CD4-positive, alpha-beta T cell treated with Interleukin-21 for 1 hour (primary cell): ENCODE results near the gene RASGRP1.
A peak's percentile ranks its signal among the peaks of the same experiment; 100 is the strongest.

ENCODE experiments used
- DNase-seq: peaks from one replicate; pipeline ENCODE4 v3.0.0-alpha.2; 2020

The RASGRP1 gene

DNA sequence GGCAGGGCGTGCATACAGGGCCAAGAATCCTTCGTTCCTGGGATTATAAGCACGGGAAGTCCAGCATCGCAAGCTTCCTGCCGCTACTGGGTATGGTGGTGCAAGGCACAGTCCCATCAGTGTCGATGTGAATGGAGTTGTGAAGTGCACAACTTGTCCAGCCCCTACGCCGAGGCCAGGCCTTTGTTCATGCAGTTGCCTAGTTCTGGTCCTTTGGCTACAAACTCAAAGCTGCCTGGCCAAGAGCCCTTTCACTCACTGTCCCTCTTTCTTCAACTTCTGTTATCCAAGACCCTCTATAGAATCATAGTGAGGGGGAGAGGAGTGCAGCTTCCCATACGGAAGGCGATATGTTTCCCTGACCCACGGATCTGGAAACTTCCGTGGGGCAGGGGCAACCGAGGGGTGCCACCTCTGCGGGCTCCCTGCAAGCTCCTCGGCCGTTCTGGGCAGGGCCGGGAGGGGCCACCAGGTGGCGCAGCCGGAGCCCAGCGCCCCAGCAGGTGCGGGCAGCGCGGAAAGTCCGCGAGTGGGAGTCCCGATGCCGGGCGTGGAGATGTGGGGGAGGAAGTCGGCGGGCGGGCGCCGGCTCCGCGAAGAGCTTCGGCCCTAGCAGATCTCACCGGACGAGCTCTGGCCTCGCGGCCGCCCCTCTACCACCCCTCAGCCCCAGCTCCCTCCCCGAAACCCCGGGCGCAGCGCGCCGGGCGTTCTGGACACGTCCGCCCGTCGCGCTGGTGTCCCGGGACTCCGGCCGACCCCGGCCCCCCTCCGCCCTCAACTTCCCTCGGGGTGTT is 693 bp downstream of the RASGRP1 start:
- peak; percentile 89 for DNase-seq

DNA sequence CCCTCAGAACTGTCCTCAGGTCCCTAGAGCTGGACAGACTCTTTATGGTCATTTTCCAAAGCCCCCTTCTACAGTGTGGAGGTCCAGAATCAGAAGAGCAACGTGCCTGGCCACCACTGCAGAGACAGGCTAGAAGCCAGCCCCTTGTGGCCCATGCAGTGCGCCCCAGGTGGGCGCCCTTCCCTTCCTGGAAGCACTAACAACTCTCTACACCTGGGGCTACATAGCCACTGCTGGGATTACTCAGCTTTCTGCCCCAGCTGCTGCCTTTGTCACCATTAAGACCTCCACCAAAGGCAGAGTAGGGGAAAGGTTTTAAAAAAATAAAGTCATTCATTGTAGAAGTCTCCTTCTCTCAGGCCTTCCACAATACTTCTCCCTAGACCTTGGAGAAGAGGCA is 2.3 kb downstream of the RASGRP1 start:
- DNase-seq: no peak

DNA sequence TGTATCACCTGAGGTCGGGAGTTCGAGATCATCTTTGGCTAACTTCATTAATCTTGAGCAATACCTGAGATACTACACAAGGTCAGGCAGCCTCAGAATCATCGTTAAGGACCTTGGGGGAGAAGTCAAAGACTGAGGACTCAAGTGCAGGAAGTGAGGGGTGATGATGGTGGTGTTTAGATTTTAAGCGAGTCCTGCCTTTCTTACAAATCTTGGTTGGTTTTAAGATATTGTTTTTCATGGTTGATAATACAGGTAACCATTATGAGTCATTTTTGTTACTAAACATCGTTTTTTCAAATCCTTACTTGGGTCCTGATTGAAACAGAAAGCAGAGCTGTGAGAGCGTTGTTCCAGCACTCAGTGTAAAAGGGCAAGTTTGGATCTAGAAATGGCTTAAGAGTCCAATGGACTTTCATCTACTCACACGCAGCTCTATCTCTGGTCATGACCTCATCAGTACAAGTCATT is 4.1 kb downstream of the RASGRP1 start:
- no peak for DNase-seq

DNA sequence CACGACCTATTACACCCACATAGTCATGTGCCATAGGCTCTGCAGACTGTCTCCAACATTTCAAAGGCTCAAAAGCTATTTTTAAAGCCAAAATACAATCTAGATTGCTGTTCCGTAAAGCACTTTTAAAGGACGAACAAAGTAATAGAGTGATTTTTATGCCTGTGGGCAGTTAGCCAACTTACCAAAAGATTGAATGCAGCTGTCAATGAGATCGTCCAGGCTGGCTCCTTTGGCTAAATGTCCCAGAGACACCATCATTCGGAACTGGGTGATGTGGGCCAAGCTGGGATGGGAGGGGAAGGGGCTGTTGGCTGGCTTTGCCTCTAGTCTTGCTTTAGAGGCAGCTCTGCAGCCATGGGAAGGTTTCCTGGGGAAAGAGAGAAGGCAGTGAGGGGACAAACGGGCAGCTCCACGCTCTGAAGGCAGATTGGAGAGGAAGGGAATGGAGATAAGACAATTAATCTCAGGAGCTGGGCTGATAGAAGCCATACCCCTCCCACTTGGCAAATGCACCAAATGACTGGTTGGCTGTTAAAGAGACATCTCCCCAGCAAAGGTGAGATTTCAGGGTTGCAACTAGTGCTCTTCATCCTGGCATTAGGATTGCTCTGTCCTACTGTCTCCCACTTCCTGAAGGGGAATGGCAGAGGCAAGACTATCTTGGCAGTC is 4.8 kb downstream of the RASGRP1 start:
- DNase-seq: no peak

DNA sequence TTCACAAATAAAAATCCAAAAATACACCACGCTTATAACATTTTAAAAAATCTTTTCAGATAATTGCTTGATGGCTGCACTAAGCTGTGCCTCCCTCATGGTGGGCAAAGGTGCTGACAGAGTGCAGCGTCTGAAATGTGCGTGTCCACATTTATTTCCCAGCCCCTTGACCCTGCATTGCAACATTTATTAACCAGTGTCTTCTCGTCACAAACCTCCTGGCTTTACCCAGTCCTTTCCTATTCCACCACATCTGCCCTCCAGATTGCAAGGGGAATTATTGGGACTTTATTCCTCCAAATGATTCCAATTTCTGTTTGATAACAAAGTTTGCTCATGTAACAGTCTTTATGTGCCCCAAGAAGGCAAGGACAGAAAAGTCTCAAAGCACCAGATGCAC is 5.5 kb downstream of the RASGRP1 start:
- DNase-seq: no peak

DNA sequence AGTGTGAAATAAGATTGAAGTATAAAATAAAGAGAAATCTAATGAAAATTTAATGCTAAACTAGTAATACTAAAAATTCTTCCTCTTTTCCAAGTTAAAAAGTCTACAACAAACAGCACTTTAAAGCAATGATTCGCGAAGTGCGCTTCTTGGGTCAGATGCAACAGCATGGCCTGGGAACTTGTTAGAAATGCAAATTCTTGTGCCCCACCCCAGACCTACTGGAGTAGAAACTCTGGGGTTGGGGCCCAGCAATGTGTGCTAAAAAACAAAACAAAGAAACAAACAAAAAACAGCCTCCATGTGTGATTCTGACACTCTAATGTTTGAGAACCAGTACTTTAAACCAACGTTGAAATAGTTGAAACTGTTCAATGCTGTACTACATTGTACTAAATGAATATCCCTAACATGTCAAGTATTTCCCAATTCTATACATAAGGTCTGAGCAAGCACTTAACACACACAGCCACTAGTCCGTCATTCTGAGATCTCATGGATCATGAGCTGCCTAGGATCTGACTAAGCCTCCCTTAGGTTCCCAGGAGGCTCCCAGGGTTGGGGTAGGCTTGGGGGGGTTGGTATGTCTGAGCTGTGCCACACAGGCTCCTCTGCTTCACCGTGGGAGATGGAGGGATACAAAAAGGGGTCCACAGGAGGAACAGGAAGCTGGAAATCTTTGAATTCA is 6.1 kb downstream of the RASGRP1 start:
- no peak for DNase-seq

DNA sequence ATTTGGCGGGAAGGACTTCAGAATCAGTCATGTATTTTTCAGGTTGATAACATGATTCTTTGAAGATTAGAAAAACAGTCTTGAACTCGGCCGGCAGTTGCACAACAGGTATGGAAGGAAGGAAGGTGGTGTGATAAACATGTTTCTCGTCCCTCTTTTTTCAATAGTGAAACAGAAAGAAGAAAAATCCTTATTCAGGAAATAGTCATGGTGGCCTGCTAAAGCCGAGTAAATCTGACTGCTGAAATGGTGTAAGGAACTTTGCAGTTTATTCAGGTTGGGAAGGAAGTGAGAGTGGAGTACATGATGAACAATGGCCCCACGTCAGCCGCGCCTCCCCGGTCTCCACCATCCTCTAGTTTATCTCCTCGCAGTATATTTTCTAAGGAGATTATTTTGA is 6.7 kb downstream of the RASGRP1 start:
- peak; percentile 50 for DNase-seq

DNA sequence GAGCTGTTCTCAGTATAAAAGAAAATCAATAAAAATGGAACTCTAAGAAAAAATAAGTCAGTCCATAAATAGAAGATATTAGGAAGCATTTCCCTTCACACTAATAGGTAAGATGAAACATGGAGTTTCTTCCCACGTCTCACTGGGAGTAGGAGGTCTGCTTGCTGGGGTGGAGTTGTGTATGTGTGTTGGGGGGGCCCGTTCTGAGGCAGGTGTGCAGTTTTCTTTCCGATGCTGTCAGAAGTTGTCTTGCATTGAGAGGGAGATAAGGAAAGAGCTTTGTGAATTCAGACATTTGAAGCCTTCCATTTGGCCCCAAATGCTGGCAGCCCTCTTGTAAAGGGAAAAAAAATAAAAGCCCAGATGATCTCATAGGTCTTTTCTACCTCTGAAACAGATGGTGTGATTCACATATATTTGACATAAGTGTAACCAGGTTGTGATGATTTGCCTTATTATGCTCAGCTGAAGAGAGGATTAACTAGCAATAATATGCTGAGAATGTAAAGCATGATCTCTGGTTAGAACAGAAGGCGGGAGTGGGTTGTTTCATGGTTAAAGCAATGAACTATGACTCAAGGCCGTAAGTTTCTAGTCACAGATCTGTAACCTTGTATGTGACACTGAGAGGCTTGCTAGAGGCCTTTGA is 8.8 kb downstream of the RASGRP1 start:
- no peak for DNase-seq

DNA sequence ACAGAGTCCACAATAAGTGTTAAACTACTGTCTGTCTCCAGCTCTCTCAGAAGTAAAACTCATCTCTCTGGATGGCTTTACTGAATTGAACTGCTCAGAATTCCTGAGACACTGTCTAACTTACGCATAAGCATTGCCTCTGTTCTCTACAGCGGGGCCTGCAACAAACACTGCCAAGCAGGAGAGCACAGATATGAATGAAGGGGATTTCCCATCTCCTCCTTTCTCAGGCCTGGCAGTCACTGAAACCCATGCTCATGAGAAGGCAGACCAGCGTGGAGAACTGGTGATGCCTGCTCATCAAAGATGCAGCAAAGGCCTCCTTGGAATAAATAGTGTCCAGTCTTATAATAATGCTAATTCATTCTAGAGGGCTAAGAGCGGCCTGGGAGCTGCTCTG is 10.3 kb downstream of the RASGRP1 start:
- DNase-seq: peak; percentile 55

DNA sequence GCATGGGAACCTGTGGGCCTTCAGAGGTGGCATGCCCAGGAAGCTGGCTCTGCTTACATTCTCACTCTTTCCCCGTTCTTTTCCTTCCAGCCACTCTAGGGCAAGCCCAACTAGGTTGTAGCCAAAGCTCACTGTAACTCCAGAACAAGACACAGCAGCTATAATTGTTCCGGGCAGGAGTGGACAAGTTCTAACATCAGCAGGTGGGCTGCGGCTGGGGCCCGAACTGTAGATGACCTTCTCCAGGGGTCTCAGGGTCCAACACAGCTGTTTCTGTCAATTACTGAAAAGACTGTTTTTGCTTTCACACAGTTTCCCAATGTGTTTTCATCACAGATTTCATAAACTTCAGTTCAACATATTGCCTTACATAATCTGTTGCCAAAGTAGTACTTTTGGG is 11.5 kb downstream of the RASGRP1 start:
- no peak for DNase-seq

DNA sequence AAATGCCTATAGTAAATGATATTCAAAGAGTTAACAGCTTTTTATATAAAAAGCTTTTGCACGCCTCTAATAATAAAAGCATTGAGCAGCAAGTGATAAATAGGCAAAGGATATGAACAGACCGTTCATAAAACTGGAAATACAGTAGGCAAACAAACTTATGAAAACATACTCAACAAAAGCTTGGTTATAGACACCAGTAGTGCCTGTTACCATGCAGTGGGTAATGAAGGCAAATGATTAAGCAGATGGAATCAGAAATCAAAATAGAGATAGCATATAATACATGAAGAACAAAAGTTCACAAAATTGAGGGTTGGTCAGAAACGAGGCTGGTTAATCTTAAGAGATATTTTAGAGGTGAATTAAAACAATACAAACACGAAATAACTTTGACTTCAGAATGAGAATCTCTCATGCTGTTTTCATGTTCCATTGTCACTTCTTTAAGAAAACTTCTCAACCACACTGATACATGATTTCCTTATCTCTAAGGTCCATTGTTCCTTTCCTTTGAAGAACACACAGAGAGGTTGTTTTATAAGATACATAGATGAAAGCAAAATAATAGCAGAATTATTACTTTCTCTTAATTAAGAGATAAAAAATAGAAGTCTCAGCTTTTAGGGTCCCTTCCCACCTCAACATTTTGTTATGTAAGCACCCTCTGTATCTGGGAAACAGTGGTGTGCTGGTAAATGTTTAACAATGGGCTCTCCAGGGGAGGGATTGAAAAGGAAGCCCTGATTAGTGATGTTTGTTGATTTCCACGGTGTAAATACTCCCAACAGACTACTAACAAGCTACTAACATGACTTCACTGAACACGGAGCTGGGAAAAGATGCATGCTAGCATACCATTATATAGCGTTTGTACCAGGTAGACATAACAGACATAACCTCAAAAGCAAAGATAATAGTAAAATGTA is 12.6 kb downstream of the RASGRP1 start:
- no peak for DNase-seq

DNA sequence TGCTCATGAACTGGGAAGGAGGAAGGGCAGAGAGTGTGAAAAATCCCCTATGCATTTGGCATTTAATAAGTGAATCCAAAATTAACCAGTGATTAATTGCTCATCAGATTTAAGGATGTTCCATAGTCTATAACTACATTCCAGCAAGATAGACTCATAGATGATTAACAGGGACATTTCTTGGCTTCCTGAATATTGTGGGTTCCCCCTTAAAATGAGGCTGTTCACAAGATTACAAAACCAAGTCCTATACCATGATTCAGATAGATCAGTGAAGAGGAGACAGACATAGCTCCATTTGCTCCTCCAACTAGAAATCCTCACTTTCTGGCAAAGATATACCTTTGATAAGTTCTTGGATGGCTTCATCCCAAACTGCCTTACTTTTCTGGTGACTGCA is 15.4 kb downstream of the RASGRP1 start:
- DNase-seq: no peak

DNA sequence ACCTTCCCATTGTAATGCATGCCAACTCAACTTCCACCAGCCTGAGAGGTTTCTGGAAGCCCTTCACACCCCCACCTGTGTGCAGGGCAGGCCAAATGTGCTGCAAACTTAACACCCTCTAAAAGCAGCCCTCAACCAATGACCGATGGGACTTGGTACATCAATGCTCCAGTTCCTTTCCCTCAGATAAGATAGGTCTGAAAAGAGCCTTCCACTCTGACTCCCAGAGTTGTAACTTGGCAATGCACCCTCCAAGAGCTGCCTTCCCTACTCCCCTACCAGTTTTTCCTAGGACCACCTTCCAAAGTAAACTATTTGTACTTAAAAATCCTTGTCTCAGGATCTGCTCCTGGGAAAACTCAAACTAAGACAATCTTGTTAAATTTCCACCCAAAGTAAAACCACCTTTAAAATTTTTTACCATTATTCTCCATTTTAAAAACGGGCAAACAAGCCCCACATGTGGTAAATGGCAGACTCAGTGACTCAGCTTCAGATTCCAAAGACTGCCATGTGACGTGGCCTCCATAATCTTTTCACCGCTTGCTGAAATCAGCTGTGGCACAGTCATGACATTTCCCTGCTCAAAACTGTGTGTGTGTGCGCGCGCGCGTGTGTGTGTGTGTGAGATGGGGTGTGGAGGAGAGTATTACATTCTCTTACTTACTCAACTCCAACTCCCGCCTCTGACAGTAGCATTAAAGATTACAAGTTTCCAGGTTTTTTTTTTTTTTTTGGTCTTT is 17.2 kb downstream of the RASGRP1 start:
- DNase-seq: no peak

DNA sequence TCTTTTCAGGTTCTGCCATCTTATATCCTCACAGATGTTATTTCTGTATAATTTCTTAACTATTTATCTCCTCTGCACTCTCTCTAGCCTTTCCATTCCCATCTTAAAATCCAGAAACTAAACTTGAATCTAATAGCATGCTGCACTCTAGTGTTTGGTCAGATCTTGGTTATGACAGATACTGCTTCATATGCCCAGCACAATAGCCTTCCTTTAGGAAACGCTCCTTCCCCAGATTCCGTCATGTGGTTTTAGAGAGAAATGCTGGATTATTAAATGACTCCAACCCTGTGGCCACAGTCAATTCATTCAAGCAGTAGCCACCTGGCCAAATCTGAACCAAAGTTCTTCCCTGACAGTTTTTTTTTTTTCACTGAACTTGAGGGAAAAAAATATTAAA is 19.4 kb downstream of the RASGRP1 start:
- DNase-seq: no peak

DNA sequence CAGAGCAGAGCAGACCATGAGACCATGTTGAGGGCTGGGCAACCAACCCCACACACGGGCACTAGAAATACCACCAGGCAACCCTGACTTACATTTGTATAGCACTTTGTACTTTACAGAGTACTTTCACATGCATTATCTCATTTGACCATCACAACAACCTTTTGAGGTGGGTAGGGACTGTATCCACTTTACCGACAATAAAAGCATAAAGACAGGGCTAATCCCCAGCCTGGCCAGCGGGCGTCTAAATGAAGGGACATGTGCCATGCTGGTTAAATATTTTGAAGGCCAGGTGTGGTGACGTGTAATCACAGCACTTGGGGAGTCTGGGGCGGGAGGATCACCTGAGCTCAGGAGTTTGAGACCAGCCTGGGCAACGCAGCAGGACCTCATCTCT is 23.6 kb downstream of the RASGRP1 start:
- DNase-seq: no peak

DNA sequence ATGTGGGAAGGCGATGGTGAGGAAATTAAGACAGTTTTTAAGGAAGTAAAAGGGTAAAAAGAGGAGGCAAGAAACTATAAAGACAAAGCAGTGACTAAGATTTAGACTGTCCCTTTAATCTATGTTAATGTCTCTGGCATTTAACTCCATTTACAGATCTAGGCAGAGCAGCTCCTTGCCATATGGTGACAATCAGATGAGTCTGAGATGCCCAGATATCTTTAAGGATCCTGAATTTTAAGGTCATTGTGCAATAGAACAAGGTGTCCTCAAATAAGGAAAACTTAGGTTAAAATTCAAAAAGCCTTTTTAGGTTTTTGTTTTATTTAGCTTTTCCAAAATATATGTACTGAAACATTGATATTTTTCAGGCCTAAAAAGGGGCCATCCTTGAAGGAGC is 24.1 kb downstream of the RASGRP1 start:
- no peak for DNase-seq

DNA sequence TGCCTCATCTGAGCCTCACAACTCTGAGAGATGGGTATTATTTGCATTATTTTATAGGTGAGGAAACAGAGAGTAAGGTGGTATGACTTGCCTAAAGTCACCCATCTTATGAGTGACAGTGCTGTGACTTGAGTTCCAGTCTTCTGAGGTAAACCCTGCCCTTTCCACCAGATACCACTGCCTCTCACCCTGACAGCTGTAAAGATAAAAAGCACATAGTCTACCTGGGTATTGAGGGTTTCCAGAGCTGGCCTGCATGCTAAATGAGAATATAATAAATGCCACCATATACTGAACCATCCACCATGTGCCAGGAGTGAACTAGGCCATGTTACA is 25.6 kb downstream of the RASGRP1 start:
- no peak for DNase-seq

DNA sequence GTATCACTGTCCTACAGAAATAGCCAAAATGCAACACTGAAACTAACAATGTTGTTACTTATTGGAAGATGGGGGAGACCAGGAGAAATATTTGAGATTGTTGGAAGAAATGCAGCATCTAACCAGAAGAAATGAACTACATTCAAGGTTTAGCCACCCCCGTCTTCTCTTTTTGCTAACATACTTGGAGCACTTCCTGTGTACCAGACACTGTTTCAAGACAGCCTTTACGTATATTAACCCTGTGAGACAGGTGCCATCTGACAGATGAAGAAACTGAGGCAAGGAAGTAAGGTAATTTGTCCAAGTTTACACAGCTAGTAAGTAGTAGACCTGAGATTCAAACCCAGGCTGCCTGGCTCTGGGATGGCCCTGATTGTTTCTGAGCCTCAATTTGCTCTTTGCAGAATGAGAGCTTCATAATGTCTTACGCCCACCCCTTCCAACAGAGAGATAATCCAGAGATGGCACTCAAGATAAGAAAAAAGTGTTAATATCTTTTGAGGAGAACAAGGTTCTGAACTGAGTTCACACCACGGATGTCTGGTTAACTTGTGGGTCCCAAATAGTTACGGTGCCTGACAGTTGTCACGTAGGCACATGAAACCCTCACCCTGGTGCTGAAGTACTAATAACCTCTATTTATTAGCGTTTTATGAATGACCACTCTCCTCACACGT is 26.1 kb downstream of the RASGRP1 start:
- no peak for DNase-seq

DNA sequence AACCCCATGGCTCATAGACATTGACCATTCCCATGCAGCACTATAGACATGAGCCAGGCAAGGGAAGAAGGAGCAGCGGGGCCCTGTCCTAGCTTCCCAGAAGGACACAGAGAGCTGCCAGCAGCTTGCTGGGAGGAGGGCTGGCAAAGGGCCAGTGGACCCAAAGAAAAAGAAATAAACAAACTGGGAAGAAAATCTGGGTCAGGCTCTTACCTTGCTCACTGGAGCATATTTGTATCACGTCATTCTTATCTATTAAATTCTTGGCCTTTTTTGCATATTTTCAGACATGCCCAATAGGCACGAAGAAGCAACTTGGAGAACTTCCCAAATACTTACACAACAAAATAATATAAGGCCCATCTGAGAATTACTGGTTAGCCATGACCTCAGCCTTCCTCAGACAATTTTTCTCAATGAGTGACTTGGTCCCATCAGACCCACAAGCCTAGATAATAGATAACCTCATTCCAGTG is 28.4 kb downstream of the RASGRP1 start:
- DNase-seq: no peak

DNA sequence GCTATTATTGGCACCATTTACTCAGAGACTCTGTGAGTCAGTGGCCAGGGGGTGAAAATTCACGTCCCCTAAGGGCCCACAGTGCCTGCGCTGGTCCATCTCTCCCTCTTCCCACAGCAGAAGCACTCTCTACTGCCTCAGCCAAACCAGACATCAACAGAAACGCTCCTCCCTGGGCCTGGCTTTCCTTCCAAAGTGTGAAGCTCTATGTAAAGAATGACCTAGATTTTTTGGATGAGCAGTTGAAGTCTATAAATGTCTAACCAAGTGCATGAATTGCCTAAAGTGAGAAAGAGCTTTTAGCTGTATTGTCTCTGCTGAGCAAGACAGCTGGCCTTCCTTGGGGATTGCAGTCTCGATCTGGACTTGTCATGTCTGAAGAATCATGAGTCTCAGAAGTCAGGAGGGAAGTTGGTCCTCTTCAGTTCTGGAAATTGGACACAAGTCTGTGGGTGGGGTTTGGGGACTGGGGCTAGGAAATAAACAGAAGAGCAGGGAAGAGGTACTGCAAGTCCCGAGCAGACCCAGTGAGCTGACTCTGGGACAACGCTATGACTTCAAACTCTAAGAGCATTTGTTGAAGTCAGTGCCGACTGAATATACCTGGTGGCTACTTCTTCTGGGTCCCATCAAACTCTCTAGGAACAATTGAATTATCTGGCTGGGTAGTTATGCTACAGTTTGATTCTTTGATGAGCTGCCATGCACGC is 29.0 kb downstream of the RASGRP1 start:
- no peak for DNase-seq
